ENCODE results near the gene COBL. TPM values are rescaled to one million over a fixed set of nuclear protein-coding genes. Genes with fewer than 3 reads are reported as not detected.

Gene COBL
- total RNA-seq, 2 experiments from 2014 or later, result not detected

DNA sequence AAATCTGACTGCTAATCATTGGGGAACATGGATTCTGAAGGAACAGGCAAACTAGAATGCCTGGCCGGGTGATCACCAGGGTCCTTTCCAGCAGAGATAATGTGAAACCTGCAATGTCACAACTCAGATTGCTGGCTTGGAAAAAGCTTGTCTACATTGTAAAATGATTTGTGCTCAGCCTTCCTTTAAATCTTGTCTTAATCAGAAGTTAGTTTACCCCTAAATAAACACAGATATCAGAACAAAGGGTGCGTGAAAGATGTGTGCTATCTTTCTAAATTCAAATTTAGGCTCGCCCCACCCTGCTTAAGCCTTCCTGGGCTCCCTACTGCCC, 26.3 kb downstream of the COBL start:
- ChIA-PET POLR2A (no interaction called here), CTCF (interaction anchor here (1.2 kb wide), 1 partner anchor 129 kb away, joined by 3 read pairs; no protein-coding TSS in a partner anchor)
- Mint-ChIP-seq H3K9me3 (no peaks in the 10 kb centered on the region), H3K27ac (no peak overlapping the region), H3K27me3 (peaks cover 5% of the 10 kb centered on the region), H3K4me1 (no peaks in the 10 kb centered on the region), H3K4me3 (no peak overlapping the region), H3K36me3 (ENCODE audit: low read depth) (no peaks in the 10 kb centered on the region)
- DNase-seq, result no peak

DNA sequence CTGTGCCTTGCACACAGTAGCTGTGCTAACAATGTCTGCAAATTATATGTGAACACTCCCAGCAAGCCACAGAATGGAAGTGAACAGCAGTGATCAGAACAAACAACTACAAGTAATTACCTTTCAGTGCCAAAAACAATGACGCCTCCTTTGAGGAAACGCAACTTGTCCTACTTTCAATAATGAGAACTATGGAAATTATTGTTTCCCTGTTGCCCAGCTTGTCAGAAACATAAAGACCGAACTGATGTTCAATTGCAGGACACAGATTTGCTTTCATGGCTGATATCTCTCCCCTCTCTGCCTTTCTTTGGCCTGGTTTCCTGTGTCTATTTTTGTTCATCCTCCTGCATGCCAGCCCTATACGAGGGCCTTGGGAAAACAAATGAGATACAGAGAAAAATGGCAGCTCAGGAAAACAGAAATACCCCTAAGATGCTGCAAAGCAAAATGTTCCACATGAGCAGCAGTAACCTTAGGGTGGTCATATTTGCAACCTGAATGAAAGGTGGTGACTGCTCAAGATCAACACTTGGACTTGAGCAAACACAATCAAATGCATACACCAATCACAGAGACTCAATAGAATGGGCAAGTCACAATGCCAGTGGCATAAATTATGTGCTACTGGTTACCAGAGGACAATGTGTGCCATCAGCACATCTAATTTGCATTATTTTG, 26.8 kb downstream of the COBL start:
- Mint-ChIP-seq H3K36me3 (ENCODE audit: low read depth) (no peaks in the 10 kb centered on the region), H3K27me3 (peaks cover 5% of the 10 kb centered on the region), H3K4me3 (no peak overlapping the region), H3K27ac (no peak overlapping the region), H3K9me3 (no peaks in the 10 kb centered on the region), H3K4me1 (no peaks in the 10 kb centered on the region)
- DNase-seq, result no peak
- POLR2A ChIA-PET, result no interaction called here
- CTCF ChIA-PET, result no interaction called here

DNA sequence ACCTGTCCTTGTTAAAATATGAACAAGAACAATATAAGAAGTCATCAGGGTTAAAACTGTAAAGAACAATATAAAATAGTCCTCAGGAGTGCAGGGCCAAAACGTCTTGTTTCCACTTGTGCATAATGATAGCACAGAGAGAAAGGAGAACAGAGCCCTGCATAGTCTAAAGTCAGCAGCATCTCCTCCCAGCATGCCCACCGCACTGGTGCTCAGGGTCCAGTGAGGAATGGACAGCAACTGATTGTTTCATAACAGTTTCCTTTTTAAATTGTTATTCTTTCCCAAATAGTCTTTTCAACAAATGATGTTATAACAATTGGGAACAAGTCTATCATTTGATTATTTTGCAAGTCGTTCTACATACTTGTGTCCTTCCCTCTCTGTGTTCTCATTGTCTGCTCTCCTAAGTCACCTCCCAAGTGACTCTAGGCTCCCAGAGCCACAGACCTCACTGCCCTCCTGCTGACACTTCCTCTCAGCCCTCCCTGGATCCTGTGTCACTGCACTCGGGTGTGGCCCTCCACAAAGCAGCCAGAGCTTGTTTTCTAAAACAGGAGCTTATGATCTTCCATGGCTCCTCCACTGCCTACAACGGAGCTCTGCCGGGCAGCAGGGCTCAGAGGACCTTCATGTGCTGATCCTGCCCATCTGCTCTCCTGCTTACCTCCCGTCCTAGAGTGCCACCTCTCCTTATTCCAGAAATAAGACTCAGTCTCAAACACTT, 27.6 kb downstream of the COBL start:
- H3K36me3 Mint-ChIP-seq (ENCODE audit: low read depth), result no peaks in the 10 kb centered on the region
- no peaks in the 10 kb centered on the region for H3K4me1 Mint-ChIP-seq
- POLR2A ChIA-PET, result no interaction called here
- no peak overlapping the region for H3K27ac Mint-ChIP-seq
- H3K4me3 Mint-ChIP-seq, result no peak overlapping the region
- no peaks in the 10 kb centered on the region for H3K9me3 Mint-ChIP-seq
- peaks cover 5% of the 10 kb centered on the region for H3K27me3 Mint-ChIP-seq
- DNase-seq, result no peak
- CTCF ChIA-PET, result no interaction called here

DNA sequence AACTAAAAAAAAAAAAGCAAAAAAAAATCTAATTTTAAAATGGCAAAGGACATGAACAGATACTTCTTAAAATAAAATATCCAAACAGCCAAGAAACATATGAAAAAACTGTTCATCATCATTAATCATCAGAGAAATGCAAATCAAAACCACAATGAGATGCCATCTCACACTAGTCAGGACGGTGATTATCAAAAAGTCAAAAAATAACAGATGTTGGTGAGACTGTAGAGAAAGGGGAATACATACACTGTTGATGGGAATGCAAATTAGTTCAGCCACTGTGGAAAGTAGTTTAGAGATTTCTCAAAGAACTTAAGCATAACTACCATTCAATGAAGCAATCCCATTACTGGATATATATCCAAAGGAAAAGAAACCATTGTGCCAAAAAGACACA, 30.2 kb downstream of the COBL start:
- DNase-seq, result no peak
- H3K27ac Mint-ChIP-seq, result no peak overlapping the region
- H3K4me1 Mint-ChIP-seq, result no peaks in the 10 kb centered on the region
- no peaks in the 10 kb centered on the region for H3K36me3 Mint-ChIP-seq (ENCODE audit: low read depth)
- no peak overlapping the region for H3K4me3 Mint-ChIP-seq
- H3K27me3 Mint-ChIP-seq, result peaks cover 5% of the 10 kb centered on the region
- ChIA-PET POLR2A (no interaction called here), CTCF (no interaction called here)
- no peaks in the 10 kb centered on the region for H3K9me3 Mint-ChIP-seq

DNA sequence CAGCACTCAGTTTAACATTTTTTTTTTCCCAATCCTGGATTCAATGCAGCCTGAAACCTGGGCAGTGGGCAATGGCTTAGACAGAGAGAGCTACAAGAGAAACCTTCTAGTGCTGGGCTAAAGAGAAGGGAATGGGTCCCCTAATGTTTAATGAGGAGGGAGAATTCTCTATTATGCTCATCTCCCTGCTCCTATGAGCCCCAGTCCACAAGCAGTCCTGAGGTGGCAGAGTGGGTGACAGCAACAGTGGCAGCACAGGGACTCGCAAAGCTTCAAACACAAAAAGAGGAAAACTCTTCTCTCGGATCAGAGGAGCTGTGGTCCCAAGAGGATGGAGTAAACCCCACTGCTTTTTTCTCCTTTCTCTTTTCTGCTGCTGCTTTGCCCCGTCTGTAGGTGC, 36.5 kb downstream of the COBL start:
- DNase-seq, result no peak
- Mint-ChIP-seq H3K27ac (no peak overlapping the region), H3K36me3 (ENCODE audit: low read depth) (no peaks in the 10 kb centered on the region), H3K4me3 (no peak overlapping the region), H3K4me1 (no peaks in the 10 kb centered on the region), H3K9me3 (no peaks in the 10 kb centered on the region), H3K27me3 (no peaks in the 10 kb centered on the region)
- CTCF ChIA-PET, result no interaction called here
- POLR2A ChIA-PET, result no interaction called here

DNA sequence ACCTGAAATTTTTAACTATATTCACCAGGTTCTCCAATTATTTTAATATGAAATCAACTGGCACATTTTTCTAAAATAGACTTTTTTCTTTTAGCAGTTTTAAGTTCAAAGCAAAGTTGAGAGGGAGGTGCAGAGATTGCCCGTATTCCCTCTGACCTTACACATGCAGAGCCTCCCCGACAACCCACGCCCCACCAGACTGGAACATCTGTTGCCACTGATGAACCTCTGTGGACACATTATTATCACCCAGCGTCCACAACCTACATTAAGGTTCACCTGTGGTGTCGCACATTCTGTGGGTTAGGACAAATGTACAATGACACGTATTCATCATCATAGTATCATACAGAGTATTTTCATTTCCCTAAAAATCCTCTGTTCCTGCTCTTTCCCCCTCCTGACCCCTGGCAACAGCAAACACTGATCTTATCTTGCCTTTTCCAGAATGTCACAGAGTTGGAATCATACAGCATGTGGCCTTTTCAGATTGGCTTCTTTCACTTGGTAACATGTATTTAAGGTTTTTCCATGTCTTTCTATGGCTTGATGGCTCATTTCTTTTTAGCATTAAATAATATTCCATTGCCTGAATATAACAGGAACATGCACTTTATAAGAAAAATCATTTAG, 37.1 kb downstream of the COBL start:
- POLR2A ChIA-PET, result no interaction called here
- CTCF ChIA-PET, result no interaction called here
- H3K27ac Mint-ChIP-seq, result no peak overlapping the region
- DNase-seq, result no peak
- no peaks in the 10 kb centered on the region for H3K4me1 Mint-ChIP-seq
- no peaks in the 10 kb centered on the region for H3K36me3 Mint-ChIP-seq (ENCODE audit: low read depth)
- no peaks in the 10 kb centered on the region for H3K9me3 Mint-ChIP-seq
- no peak overlapping the region for H3K4me3 Mint-ChIP-seq
- no peaks in the 10 kb centered on the region for H3K27me3 Mint-ChIP-seq

DNA sequence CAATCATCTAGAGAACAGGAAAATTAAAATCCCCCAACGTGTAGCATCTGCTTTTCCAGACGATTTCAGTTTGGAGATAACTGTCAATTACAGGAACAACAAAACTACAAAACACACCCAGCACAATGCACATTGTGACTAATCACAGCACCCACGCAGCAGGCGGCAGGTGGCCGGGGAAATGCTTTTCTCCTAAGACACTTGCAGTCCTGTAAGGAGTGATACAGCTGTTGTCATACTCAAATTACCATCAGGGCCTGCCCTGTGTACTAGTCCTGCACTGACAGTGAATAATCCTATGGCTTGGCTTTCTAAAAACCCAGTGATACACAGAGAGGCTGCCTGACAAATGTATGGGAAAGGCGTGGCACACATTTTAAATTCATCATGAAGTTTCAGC, 37.8 kb downstream of the COBL start:
- Mint-ChIP-seq H3K4me1 (no peaks in the 10 kb centered on the region), H3K4me3 (no peak overlapping the region), H3K27ac (no peak overlapping the region), H3K9me3 (no peaks in the 10 kb centered on the region), H3K27me3 (no peaks in the 10 kb centered on the region), H3K36me3 (ENCODE audit: low read depth) (no peaks in the 10 kb centered on the region)
- POLR2A ChIA-PET, result no interaction called here
- CTCF ChIA-PET, result no interaction called here
- no peak for DNase-seq

DNA sequence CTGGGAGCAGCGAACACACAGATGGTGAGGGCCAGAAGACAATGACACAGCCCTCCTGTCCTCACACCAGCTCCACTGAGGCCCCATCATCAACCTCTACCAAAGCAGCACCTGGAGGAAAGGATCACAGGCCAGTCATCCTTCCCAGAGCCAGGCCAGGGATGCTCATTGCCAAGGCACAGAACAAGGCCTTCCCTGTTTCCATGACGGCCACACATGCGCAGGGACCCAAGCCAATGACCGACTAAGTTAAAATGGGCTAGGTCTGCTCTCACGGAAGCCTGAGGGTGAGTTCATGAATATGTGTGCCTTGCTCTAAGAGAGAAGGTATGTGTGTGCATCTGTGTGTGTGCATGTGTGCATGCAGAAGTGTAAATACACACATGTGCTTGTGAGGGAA, 39.6 kb downstream of the COBL start:
- ChIA-PET CTCF (no interaction called here), POLR2A (no interaction called here)
- Mint-ChIP-seq H3K9me3 (no peaks in the 10 kb centered on the region), H3K27me3 (no peaks in the 10 kb centered on the region), H3K27ac (no peak overlapping the region), H3K36me3 (ENCODE audit: low read depth) (no peaks in the 10 kb centered on the region), H3K4me1 (no peaks in the 10 kb centered on the region), H3K4me3 (no peak overlapping the region)
- DNase-seq, result no peak

DNA sequence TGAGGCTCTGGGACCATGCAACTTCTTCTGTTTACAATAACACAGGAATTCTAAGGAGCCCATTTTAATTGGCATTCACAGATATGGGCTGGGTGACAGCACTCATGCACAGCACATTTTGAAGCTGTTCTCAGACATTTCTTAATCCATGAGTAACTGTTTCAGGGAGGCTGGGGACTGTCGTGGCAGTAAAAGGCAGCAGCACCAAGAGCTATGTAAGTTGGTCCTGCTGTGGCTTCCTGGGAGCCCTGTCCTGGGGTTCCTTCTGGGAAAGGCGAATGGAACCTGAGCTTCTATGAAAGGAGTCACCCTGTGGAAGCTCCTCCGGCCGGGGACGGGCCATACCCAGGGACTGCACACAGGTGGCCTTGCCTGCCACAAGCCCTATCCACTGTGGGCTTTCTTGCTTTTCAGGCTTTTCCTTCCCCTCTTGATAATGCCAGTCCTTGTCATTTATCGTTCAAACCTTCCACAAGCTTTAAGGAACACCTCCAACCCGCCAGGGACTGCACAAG, 40.5 kb downstream of the COBL start:
- POLR2A ChIA-PET, result no interaction called here
- Mint-ChIP-seq H3K4me3 (no peak overlapping the region), H3K36me3 (ENCODE audit: low read depth) (no peaks in the 10 kb centered on the region), H3K9me3 (no peaks in the 10 kb centered on the region), H3K27ac (no peak overlapping the region), H3K27me3 (no peaks in the 10 kb centered on the region), H3K4me1 (no peaks in the 10 kb centered on the region)
- no peak for DNase-seq
- CTCF ChIA-PET, result no interaction called here

DNA sequence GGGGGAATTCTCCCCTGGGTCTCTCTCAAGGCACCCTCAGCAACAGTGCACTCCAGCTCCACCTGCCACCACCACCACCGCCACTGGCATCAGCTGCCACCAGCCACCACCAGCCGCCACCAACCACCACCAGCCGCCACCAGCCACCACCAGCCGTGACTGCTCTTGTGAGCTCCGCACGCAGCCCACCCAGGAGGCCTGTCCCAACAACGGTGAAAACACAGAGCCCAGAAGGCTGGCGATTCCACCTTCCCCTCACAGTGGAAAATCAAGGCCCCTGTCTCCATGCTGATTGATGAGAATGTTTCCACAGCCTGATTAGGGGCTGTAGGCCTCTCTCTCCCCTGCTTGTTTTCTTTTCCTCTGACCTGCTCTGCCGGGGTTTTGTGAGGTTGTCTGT, 41.1 kb downstream of the COBL start:
- DNase-seq, result no peak
- no peaks in the 10 kb centered on the region for H3K9me3 Mint-ChIP-seq
- ChIA-PET POLR2A (no interaction called here), CTCF (no interaction called here)
- H3K27me3 Mint-ChIP-seq, result no peaks in the 10 kb centered on the region
- no peak overlapping the region for H3K27ac Mint-ChIP-seq
- no peaks in the 10 kb centered on the region for H3K36me3 Mint-ChIP-seq (ENCODE audit: low read depth)
- no peaks in the 10 kb centered on the region for H3K4me1 Mint-ChIP-seq
- no peak overlapping the region for H3K4me3 Mint-ChIP-seq

DNA sequence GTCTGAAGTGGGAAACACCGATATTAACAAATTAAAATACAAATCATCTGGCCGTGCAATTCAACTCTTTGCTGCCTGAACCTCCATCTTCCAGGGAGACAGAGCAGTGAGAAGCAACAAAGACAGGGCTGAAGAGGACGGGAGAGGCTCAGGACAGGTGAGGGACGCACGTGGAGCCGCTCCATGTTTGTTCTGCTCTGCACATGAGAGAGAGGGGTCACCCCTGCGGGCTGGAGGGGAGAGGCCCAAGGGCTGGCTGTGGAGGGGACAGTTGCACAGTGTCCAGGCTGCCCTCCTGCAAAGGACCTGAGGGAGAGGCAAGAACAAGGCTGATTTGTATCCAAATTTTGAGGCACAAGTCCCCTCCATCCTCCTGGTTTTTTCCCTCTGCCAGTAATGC, 41.7 kb downstream of the COBL start:
- Mint-ChIP-seq H3K36me3 (ENCODE audit: low read depth) (no peaks in the 10 kb centered on the region), H3K4me3 (no peak overlapping the region), H3K27ac (no peak overlapping the region), H3K9me3 (no peaks in the 10 kb centered on the region), H3K27me3 (no peaks in the 10 kb centered on the region), H3K4me1 (no peaks in the 10 kb centered on the region)
- no peak for DNase-seq
- CTCF ChIA-PET, result no interaction called here
- POLR2A ChIA-PET, result no interaction called here

DNA sequence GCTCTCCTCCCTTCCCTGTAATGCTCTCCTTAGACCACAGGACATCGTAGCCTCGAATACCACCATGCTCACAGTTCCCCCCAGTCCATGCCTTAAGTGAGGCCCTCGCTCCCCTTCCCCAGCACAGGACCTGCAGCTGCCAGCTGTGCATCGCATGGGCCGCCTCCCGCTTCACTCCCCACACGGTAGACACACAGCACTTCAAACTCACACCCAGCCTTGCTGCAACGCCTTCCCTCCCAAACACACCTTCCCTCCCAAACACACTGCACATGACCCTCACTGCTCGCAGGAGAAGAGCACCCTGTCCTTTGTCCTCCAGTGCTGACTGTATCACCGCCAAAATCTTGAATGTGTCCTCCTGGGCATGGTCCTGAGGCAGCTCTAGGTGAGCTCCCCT, 42.6 kb downstream of the COBL start:
- no peaks in the 10 kb centered on the region for H3K4me1 Mint-ChIP-seq
- ChIA-PET CTCF (no interaction called here), POLR2A (no interaction called here)

DNA sequence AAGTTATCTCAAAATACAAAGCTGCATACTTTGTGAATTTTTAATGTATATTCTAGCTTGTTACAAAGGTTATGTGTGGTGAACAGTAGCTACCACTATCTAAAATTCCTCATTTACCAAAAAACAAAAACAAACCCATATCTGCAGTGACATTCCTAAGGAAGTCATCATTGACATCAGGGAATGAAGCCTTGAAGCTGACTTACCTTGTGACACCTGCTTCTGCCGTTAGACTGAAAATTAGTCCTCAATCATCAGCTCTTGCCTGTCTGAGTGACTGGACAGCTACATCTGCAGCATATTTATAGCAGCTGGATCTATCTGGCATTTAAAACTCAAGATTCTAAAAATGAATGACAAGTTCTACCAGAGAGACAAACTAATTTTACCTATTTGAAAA, 43.2 kb downstream of the COBL start:
- no peaks in the 10 kb centered on the region for H3K9me3 Mint-ChIP-seq
- ChIA-PET CTCF (no interaction called here), POLR2A (no interaction called here)
- no peak for DNase-seq
- no peaks in the 10 kb centered on the region for H3K4me1 Mint-ChIP-seq
- H3K27ac Mint-ChIP-seq, result no peak overlapping the region
- no peaks in the 10 kb centered on the region for H3K36me3 Mint-ChIP-seq (ENCODE audit: low read depth)
- H3K4me3 Mint-ChIP-seq, result no peak overlapping the region
- no peaks in the 10 kb centered on the region for H3K27me3 Mint-ChIP-seq

More for the DNA sequence above, 42.6 kb downstream of the COBL start:
- H3K36me3 Mint-ChIP-seq (ENCODE audit: low read depth), result no peaks in the 10 kb centered on the region
- DNase-seq, result no peak
- H3K27ac Mint-ChIP-seq, result no peak overlapping the region
- no peak overlapping the region for H3K4me3 Mint-ChIP-seq
- H3K27me3 Mint-ChIP-seq, result no peaks in the 10 kb centered on the region
- H3K9me3 Mint-ChIP-seq, result no peaks in the 10 kb centered on the region

DNA sequence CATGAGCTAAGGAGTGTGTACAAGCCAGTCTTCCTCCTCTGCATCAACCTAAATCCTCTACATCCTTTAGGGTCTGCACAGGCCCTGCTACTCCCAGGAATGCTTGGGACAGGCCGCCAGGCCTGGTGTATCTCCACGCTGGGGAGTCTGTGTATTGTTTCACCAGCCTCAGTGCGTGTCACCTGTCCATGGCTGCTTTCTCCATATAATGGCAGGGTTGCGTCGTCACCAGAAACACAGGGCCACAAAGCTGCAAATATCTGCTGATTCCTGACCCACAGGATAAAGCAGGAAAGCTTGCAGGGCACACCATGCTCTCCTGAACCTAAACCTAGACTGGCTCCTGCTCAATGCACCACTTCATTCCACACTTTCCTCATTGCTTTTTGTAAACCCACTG, 45.6 kb downstream of the COBL start:
- Mint-ChIP-seq H3K27ac (no peak overlapping the region), H3K4me3 (no peak overlapping the region), H3K36me3 (ENCODE audit: low read depth) (no peaks in the 10 kb centered on the region), H3K27me3 (no peaks in the 10 kb centered on the region), H3K4me1 (no peaks in the 10 kb centered on the region), H3K9me3 (no peaks in the 10 kb centered on the region)
- CTCF ChIA-PET, result no interaction called here
- POLR2A ChIA-PET, result no interaction called here
- DNase-seq, result no peak

Measured in activated CD4-positive, alpha-beta memory T cell treated with anti-CD3 and anti-CD28 coated beads, Interleukin-2, amount 10 ng/mL, durations not matched to agents 7 days and 5 days (primary cell).